ENCODE measurements around the gene C6orf89.

The C6orf89 gene

DNA sequence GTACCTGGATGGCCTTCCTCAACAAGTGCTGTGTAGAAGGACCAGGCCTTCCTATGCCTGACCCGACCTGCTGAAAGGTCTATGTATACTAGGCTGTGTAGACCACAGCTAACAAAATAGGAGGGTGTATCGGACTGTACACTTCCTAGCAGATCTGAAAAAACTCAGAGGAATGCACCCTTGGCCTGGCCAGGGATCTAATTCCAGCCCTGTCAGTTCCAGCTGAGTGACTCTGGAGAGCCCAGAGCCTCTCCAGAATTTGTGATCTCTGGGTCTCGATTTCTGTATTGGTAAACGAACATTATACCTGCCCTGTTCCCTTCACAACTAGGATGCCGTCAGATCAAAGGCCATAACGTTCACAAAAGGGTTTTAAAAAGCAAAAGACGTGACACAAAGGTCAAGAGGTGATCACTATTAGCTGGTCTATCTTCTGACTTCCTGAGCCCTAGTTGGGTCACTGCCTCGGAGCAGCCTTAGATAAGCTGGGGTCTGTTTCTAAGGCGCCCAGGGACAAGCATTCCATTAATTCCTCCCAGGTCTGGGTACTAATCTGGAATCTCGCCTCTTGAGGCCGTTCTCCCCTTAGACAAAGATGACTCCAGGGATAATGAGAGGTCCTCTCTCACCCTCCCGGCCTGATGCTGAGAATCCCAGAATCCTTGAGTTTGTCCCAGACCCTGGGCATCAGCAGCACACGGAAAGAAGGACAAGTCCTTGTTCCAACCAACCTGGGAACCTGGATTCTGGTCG lies 86.3 kb downstream of the C6orf89 start:
- no peak overlapping the region for H3K4me3 ChIP-seq (ENCODE audit: low read length)
- no peak overlapping the region for H3K9ac ChIP-seq (ENCODE audit: low read length)
- H3K79me2 ChIP-seq (ENCODE audit: low read length), result no peaks in the 10 kb centered on the region
- no peaks in the 10 kb centered on the region for H4K20me1 ChIP-seq (ENCODE audit: insufficient read depth, low read length)
- no peak overlapping the region for H2AFZ ChIP-seq (ENCODE audit: low read depth, low read length)
- TF ChIP-seq, protein P1, sequence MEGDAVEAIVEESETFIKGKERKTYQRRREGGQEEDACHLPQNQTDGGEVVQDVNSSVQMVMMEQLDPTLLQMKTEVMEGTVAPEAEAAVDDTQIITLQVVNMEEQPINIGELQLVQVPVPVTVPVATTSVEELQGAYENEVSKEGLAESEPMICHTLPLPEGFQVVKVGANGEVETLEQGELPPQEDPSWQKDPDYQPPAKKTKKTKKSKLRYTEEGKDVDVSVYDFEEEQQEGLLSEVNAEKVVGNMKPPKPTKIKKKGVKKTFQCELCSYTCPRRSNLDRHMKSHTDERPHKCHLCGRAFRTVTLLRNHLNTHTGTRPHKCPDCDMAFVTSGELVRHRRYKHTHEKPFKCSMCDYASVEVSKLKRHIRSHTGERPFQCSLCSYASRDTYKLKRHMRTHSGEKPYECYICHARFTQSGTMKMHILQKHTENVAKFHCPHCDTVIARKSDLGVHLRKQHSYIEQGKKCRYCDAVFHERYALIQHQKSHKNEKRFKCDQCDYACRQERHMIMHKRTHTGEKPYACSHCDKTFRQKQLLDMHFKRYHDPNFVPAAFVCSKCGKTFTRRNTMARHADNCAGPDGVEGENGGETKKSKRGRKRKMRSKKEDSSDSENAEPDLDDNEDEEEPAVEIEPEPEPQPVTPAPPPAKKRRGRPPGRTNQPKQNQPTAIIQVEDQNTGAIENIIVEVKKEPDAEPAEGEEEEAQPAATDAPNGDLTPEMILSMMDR (IDR thresholded peaks at IDR 0.05; ENCODE audit: low read depth, low read length), result no peak
- no peak for TF ChIP-seq EZH2phosphoT487 (IDR thresholded peaks at IDR 0.05; ENCODE audit: low read depth)
- no peaks in the 10 kb centered on the region for H3K9me3 ChIP-seq (ENCODE audit: insufficient read depth, low read length)
- H3K27ac ChIP-seq (ENCODE audit: low read length), result no peak overlapping the region
- peaks cover 87% of the 10 kb centered on the region for H3K36me3 ChIP-seq (replicated peaks; ENCODE audit: low read depth, low read length)
- no peaks in the 10 kb centered on the region for H3K4me1 ChIP-seq (ENCODE audit: low read length)
- no peak overlapping the region for H3K4me2 ChIP-seq (ENCODE audit: low read length)
- H3K27me3 ChIP-seq (ENCODE audit: low read depth, low read length), result no peaks in the 10 kb centered on the region

DNA sequence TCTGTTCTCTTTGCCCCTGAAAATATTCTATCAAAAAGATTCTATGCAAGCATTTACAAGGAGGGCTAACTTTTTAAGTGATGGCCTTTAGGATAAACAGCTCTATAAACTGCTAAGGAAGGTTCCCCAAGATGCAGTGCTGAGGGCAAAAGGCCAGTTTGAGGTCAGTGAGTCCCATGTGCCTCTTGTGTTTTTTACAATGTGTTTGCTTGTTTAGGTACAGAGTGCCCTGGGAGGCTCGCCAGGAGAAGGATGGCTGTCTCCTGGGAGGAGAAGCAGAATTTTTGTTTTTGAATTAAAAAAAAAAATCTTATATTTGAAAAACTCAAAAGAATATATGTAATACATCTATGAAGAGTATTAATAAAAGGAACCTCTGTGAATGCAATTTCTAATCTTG lies 87.4 kb downstream of the C6orf89 start:
- no peaks in the 10 kb centered on the region for H4K20me1 ChIP-seq (ENCODE audit: insufficient read depth, low read length)
- no peak overlapping the region for H3K4me3 ChIP-seq (ENCODE audit: low read length)
- no peak overlapping the region for H3K9ac ChIP-seq (ENCODE audit: low read length)
- no peak overlapping the region for H3K27ac ChIP-seq (ENCODE audit: low read length)
- H2AFZ ChIP-seq (ENCODE audit: low read depth, low read length), result no peak overlapping the region
- TF ChIP-seq, protein P1 (IDR thresholded peaks at IDR 0.05; ENCODE audit: low read depth, low read length), result no peak
- TF ChIP-seq EZH2phosphoT487 (IDR thresholded peaks at IDR 0.05; ENCODE audit: low read depth), result no peak
- H3K27me3 ChIP-seq (ENCODE audit: low read depth, low read length), result no peaks in the 10 kb centered on the region
- peaks cover 88% of the 10 kb centered on the region for H3K36me3 ChIP-seq (replicated peaks; ENCODE audit: low read depth, low read length)
- H3K4me2 ChIP-seq (ENCODE audit: low read length), result no peak overlapping the region
- no peaks in the 10 kb centered on the region for H3K79me2 ChIP-seq (ENCODE audit: low read length)
- H3K4me1 ChIP-seq (ENCODE audit: low read length), result no peaks in the 10 kb centered on the region
- H3K9me3 ChIP-seq (ENCODE audit: insufficient read depth, low read length), result no peaks in the 10 kb centered on the region

DNA sequence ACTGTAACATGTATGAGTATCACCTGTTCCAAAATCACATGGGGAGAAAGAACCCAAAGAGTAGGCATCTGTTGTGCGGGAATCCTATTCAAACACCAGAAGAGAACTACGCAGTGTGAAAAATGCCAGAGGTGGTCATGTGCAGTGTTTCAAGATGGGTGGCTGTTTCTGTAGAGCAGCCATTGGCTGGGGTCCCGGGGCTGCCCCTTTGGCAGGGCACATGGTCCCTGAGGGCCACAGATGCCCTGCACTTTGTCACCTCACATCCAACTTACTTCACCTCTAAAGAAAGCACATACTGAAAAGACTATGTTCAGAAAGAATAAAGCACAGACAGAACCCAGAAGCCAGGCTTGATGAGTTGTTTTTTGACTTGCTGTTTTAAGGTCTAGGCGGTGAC lies 87.9 kb downstream of the C6orf89 start:
- Histone ChIP-seq H3K9me3 (ENCODE audit: insufficient read depth, low read length) (no peaks in the 10 kb centered on the region), H3K4me2 (ENCODE audit: low read length) (no peak overlapping the region), H3K4me1 (ENCODE audit: low read length) (no peaks in the 10 kb centered on the region), H3K27me3 (ENCODE audit: low read depth, low read length) (no peaks in the 10 kb centered on the region), H3K79me2 (ENCODE audit: low read length) (no peaks in the 10 kb centered on the region), H3K9ac (ENCODE audit: low read length) (no peak overlapping the region), H3K4me3 (ENCODE audit: low read length) (no peak overlapping the region), H3K27ac (ENCODE audit: low read length) (no peak overlapping the region), H4K20me1 (ENCODE audit: insufficient read depth, low read length) (no peaks in the 10 kb centered on the region), H3K36me3 (replicated peaks; ENCODE audit: low read depth, low read length) (peaks cover 87% of the 10 kb centered on the region), H2AFZ (ENCODE audit: low read depth, low read length) (no peak overlapping the region)
- no peak for TF ChIP-seq EZH2phosphoT487 (IDR thresholded peaks at IDR 0.05; ENCODE audit: low read depth)
- TF ChIP-seq, protein P1 (IDR thresholded peaks at IDR 0.05; ENCODE audit: low read depth, low read length), result no peak

DNA sequence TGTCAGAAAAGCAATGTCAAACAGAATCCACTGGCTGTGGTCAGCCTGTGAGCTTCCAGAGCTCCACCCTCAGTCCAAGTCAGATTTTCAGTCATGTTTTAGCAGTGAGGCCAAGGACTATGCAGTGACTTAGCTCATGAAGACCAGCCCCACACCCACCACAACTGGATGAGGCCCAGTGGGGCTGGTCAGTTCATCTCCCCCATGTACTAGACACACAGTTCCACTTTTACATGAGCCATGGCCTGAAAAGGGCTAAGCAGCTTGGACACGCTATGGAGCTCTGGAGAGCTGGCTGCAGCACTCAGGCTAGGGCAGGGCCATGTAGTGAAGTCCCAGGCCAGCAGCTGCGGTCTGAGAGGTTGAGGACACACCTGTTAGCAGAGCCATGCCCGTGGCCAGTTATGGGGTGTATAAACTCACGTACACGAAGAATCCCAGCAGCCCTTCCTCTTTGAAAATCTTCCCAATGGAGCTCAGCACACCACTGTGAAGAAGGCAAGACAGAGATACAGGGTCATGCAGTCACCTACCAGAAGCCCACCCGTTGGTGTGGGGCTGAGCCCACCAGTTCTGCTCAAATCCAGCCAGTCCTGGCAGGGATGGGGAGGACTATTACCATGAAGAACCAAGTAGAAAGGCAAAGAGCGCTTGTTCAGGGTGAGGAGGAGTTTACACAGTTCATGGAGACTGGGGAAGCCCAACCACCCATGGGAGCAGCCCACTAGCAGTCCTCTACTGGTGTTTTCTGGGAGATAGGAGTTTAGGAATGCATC lies 89.7 kb downstream of the C6orf89 start:
- no peak overlapping the region for H2AFZ ChIP-seq (ENCODE audit: low read depth, low read length)
- H3K9ac ChIP-seq (ENCODE audit: low read length), result no peak overlapping the region
- H3K27ac ChIP-seq (ENCODE audit: low read length), result no peak overlapping the region
- no peaks in the 10 kb centered on the region for H3K27me3 ChIP-seq (ENCODE audit: low read depth, low read length)
- peaks cover 14% of the 10 kb centered on the region for H4K20me1 ChIP-seq (ENCODE audit: insufficient read depth, low read length)
- H3K4me2 ChIP-seq (ENCODE audit: low read length), result no peak overlapping the region
- H3K4me3 ChIP-seq (ENCODE audit: low read length), result no peak overlapping the region
- peaks cover 77% of the 10 kb centered on the region for H3K36me3 ChIP-seq (replicated peaks; ENCODE audit: low read depth, low read length)
- H3K4me1 ChIP-seq (ENCODE audit: low read length), result no peaks in the 10 kb centered on the region
- H3K9me3 ChIP-seq (ENCODE audit: insufficient read depth, low read length), result no peaks in the 10 kb centered on the region
- TF ChIP-seq, protein P1 (IDR thresholded peaks at IDR 0.05; ENCODE audit: low read depth, low read length), result no peak
- TF ChIP-seq EZH2phosphoT487 (IDR thresholded peaks at IDR 0.05; ENCODE audit: low read depth), result no peak
- H3K79me2 ChIP-seq (ENCODE audit: low read length), result peaks cover 16% of the 10 kb centered on the region

Measured in OCI-LY3 (cell line).